Suprapubic skin (tissue), 3 donors: ENCODE results near the gene CLEC1A.

Experiments
- POLR2A ChIP-seq, 2 donors: fragments of 450-650 bp; IDR thresholded peaks; one replicate each; pipeline ENCODE4 v1.6.1; 2017; ENCODE audit warnings: antibody characterized with exemption in 2 of 2, mild to moderate bottlenecking in 2 of 2, moderate library complexity in 2 of 2
- TF ChIP-seq, protein P1 (sequence below), 2 donors: fragments of 200-600 bp in 1 of 2; fragments of 450-650 bp in 1 of 2; sonication (generic) in 1 of 2; IDR thresholded peaks; one replicate each; pipeline ENCODE4 v1.5.1; 2016 to 2019; ENCODE audit warnings: antibody characterized with exemption in 2 of 2, mild to moderate bottlenecking in 1 of 2, moderate library complexity in 1 of 2

- TF ChIP-seq, protein P1, sequence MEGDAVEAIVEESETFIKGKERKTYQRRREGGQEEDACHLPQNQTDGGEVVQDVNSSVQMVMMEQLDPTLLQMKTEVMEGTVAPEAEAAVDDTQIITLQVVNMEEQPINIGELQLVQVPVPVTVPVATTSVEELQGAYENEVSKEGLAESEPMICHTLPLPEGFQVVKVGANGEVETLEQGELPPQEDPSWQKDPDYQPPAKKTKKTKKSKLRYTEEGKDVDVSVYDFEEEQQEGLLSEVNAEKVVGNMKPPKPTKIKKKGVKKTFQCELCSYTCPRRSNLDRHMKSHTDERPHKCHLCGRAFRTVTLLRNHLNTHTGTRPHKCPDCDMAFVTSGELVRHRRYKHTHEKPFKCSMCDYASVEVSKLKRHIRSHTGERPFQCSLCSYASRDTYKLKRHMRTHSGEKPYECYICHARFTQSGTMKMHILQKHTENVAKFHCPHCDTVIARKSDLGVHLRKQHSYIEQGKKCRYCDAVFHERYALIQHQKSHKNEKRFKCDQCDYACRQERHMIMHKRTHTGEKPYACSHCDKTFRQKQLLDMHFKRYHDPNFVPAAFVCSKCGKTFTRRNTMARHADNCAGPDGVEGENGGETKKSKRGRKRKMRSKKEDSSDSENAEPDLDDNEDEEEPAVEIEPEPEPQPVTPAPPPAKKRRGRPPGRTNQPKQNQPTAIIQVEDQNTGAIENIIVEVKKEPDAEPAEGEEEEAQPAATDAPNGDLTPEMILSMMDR (IDR thresholded peaks at IDR 0.05) = no peak
- no peak for TF ChIP-seq POLR2A (IDR thresholded peaks at IDR 0.05)
Measured at GRCh38 chr12:10101648-10102220, 2.9 kb upstream of the CLEC1A start.
